Karpas-422 (cell line): ENCODE data around the gene AMMECR1L. TPM values are rescaled to one million over a fixed set of nuclear protein-coding genes. Genes with fewer than 3 reads are reported as not detected.
"Not testable (repeated sequence)": the region's sequence is repeated elsewhere in the genome, so short reads cannot be mapped to it uniquely, and the experiment has no call there.

Source experiments
- DNase-seq: peaks from one replicate; pipeline ENCODE4 v3.0.0-alpha.2; 2015
- H2AFZ ChIP-seq: fragments of 200-600 bp; sonication (generic); 2 replicates; pipeline ENCODE4 v1.6.1; 2014; ENCODE audit warnings: antibody characterized with exemption, low read length, mixed read lengths
- H3K27ac ChIP-seq: fragments of 200-600 bp; sonication (generic); 2 replicates; pipeline ENCODE4 v1.5.1; 2014; ENCODE audit warnings: mild to moderate bottlenecking, low read length, moderate library complexity
- H3K27me3 ChIP-seq: fragments of 200-600 bp; sonication (generic); 2 replicates; pipeline ENCODE4 v1.6.1; 2014; ENCODE audit warnings: low read length, mixed read lengths
- H3K36me3 ChIP-seq: fragments of 200-600 bp; sonication (generic); 2 replicates; pipeline ENCODE4 v1.6.1; 2014; ENCODE audit warnings: low read length, mixed read lengths; ENCODE audit not compliant: insufficient read depth
- H3K4me1 ChIP-seq: fragments of 200-600 bp; sonication (generic); 2 replicates; pipeline ENCODE4 v1.6.1; 2014; ENCODE audit warnings: mild to moderate bottlenecking, low read length, mixed read lengths
- H3K4me2 ChIP-seq: fragments of 200-600 bp; sonication (generic); 2 replicates; pipeline ENCODE4 v1.6.1; 2014; ENCODE audit warnings: low read length, low read depth, mild to moderate bottlenecking; ENCODE audit not compliant: poor library complexity, severe bottlenecking
- H3K4me3 ChIP-seq: fragments of 200-600 bp; sonication (generic); 2 replicates; pipeline ENCODE4 v1.5.1; 2014; ENCODE audit warnings: mild to moderate bottlenecking, antibody characterized with exemption, low read length, mixed read lengths
- H3K79me2 ChIP-seq: fragments of 200-600 bp; sonication (generic); 2 replicates; pipeline ENCODE4 v1.6.1; 2014; ENCODE audit warnings: mild to moderate bottlenecking, low read length, mixed read lengths
- H3K9ac ChIP-seq: fragments of 200-600 bp; sonication (generic); 2 replicates; pipeline ENCODE4 v1.6.0; 2014; ENCODE audit warnings: low read length
- H3K9me2 ChIP-seq: fragments of 200-600 bp; sonication (generic), shearing (Covaris generic); replicated peaks from 2 replicates; pipeline ENCODE4 v1.6.0; 2014; ENCODE audit warnings: mild to moderate bottlenecking, low read length, moderate library complexity; ENCODE audit not compliant: insufficient read depth
- H3K9me3 ChIP-seq: fragments of 300-700, 200-600 bp; sonication (generic); 2 replicates; pipeline ENCODE4 v1.6.1; 2014; ENCODE audit warnings: low read length, mixed read lengths
- H4K20me1 ChIP-seq: fragments of 200-600 bp; sonication (generic); 2 replicates; pipeline ENCODE4 v1.6.1; 2014; ENCODE audit warnings: mild to moderate bottlenecking, antibody characterized with exemption, low read length, low read depth; ENCODE audit not compliant: insufficient read depth
- total RNA-seq: library from RNA; depleted of rRNA; stranded (reverse); fragments of >200 nt; shearing (Covaris generic); gene quantifications from 2 replicates; pipeline ENCODE4 v1.2.3, GENCODE V29; 2014; ENCODE audit warnings: low replicate concordance

AMMECR1L gene
- total RNA-seq, 1 experiment from 2014 or later: 8.2 TPM

- Histone ChIP-seq H3K4me2 (no peak overlapping the region), H3K9me2 (no peaks in the 10 kb centered on the region), H3K4me3 (no peak overlapping the region), H3K79me2 (no peaks in the 10 kb centered on the region), H3K4me1 (no peaks in the 10 kb centered on the region), H3K9me3 (no peaks in the 10 kb centered on the region), H4K20me1 (no peaks in the 10 kb centered on the region), H3K9ac (no peak overlapping the region), H2AFZ (no peak overlapping the region), H3K36me3 (no peaks in the 10 kb centered on the region), H3K27ac (no peak overlapping the region), H3K27me3 (no peaks in the 10 kb centered on the region)
- DNase-seq: no peak
These were observed 24.7 kb upstream of the AMMECR1L start for GRCh38 chr2:127910415-127910814.

- H2AFZ ChIP-seq: no peak overlapping the region
- H3K27me3 ChIP-seq: no peaks in the 10 kb centered on the region
- H3K27ac ChIP-seq: no peak overlapping the region
- no peaks in the 10 kb centered on the region for H3K9me2 ChIP-seq
- no peaks in the 10 kb centered on the region for H3K9me3 ChIP-seq
- no peak overlapping the region for H3K9ac ChIP-seq
- H3K4me2 ChIP-seq: no peak overlapping the region
- H3K4me3 ChIP-seq: no peak overlapping the region
- 0 out of 2 replicates have a peak, but pooled peaks cover 2% of the 10 kb centered on the region for H3K4me1 ChIP-seq
- H3K79me2 ChIP-seq: no peaks in the 10 kb centered on the region
- H4K20me1 ChIP-seq: no peaks in the 10 kb centered on the region
- DNase-seq: no peak
- H3K36me3 ChIP-seq: no peaks in the 10 kb centered on the region
These were observed 23.3 kb upstream of the AMMECR1L start for GRCh38 chr2:127909019-127909418.

- not testable (repeated sequence) for H3K4me1 ChIP-seq, H3K36me3 ChIP-seq, H3K9me3 ChIP-seq, H3K9ac ChIP-seq, DNase-seq, H3K9me2 ChIP-seq, H3K27ac ChIP-seq, H2AFZ ChIP-seq, H3K4me2 ChIP-seq, H4K20me1 ChIP-seq, H3K4me3 ChIP-seq, H3K27me3 ChIP-seq, H3K79me2 ChIP-seq
These were observed 22.1 kb upstream of the AMMECR1L start for GRCh38 chr2:127907733-127908400.

GRCh38 chr2:127906206-127906926 lies 20.6 kb upstream of the AMMECR1L start:
- Histone ChIP-seq H3K9ac (no peak overlapping the region), H2AFZ (no peak overlapping the region), H3K4me2 (no peak overlapping the region)

GRCh38 chr2:127901339-127902056 lies 15.7 kb upstream of the AMMECR1L start:
- Histone ChIP-seq H3K9me2 (no peaks in the 10 kb centered on the region), H3K4me1 (peaks cover 6% of the 10 kb centered on the region; the same call in 1 of the 2 replicates)

More at GRCh38 chr2:127906206-127906926, 20.6 kb upstream of the AMMECR1L start:
- H3K79me2 ChIP-seq: no peaks in the 10 kb centered on the region
- H3K27ac ChIP-seq: no peak overlapping the region
- no peaks in the 10 kb centered on the region for H3K9me2 ChIP-seq
- H3K4me3 ChIP-seq: no peak overlapping the region
- H3K9me3 ChIP-seq: no peaks in the 10 kb centered on the region
- DNase-seq: peak; percentile 46
- 0 out of 2 replicates have a peak, but pooled peaks cover 2% of the 10 kb centered on the region for H3K4me1 ChIP-seq
- H3K36me3 ChIP-seq: no peaks in the 10 kb centered on the region
- H3K27me3 ChIP-seq: no peaks in the 10 kb centered on the region
- no peaks in the 10 kb centered on the region for H4K20me1 ChIP-seq

GRCh38 chr2:127897531-127898211 lies 11.9 kb upstream of the AMMECR1L start:
- Histone ChIP-seq H3K27ac (no peak overlapping the region), H3K9me2 (no peaks in the 10 kb centered on the region), H3K9me3 (no peaks in the 10 kb centered on the region), H2AFZ (no peak overlapping the region), H3K79me2 (no peaks in the 10 kb centered on the region), H3K4me2 (no peak overlapping the region), H3K9ac (no peak overlapping the region), H3K27me3 (no peaks in the 10 kb centered on the region), H3K4me3 (no peak overlapping the region), H3K4me1 (peaks cover 10% of the 10 kb centered on the region), H3K36me3 (no peaks in the 10 kb centered on the region), H4K20me1 (no peaks in the 10 kb centered on the region)
- DNase-seq: no peak

More at GRCh38 chr2:127901339-127902056, 15.7 kb upstream of the AMMECR1L start:
- Histone ChIP-seq H3K9me3 (no peaks in the 10 kb centered on the region), H2AFZ (no peak overlapping the region), H3K27me3 (no peaks in the 10 kb centered on the region), H4K20me1 (no peaks in the 10 kb centered on the region), H3K4me3 (no peak overlapping the region), H3K36me3 (no peaks in the 10 kb centered on the region), H3K27ac (no peak overlapping the region), H3K4me2 (no peak overlapping the region), H3K79me2 (no peaks in the 10 kb centered on the region), H3K9ac (no peak overlapping the region)
- no peak for DNase-seq

- Histone ChIP-seq H3K4me2 (no peak overlapping the region), H2AFZ (0 out of 2 replicates have a peak overlapping the region, but pooled peaks have one; percentile 5), H3K4me1 (peaks cover 10% of the 10 kb centered on the region), H3K27ac (no peak overlapping the region), H3K9me2 (no peaks in the 10 kb centered on the region), H3K9me3 (no peaks in the 10 kb centered on the region), H3K79me2 (no peaks in the 10 kb centered on the region), H3K36me3 (no peaks in the 10 kb centered on the region), H3K27me3 (no peaks in the 10 kb centered on the region), H3K9ac (0 out of 2 replicates have a peak overlapping the region, but pooled peaks have one; percentile 1), H4K20me1 (no peaks in the 10 kb centered on the region), H3K4me3 (no peak overlapping the region)
- DNase-seq: no peak
These were observed 7.7 kb upstream of the AMMECR1L start for GRCh38 chr2:127893494-127893893.
